Gastrocnemius medialis (tissue), 4 donors: ENCODE results near the gene AKAP11. TPM values are rescaled to one million over a fixed set of nuclear protein-coding genes. Genes with fewer than 3 reads are reported as not detected.

Source experiments
- ATAC-seq, 2 donors: fragments of 150-250 bp; one replicate each; pipeline ENCODE4 v1.9.1; 2016
- DNase-seq, 2 donors: peaks; one replicate each; pipeline ENCODE4 v3.0.0-alpha.2; 2019
- H3K27ac ChIP-seq, 4 donors: fragments of 200-600 bp; sonication (generic); 1 replicate in 1 of 4; 2 replicates in 3 of 4; pipeline ENCODE4 v1.5.1; 2016 to 2018; ENCODE audit warnings: mild to moderate bottlenecking in 2 of 4, moderate library complexity in 1 of 4
- H3K27me3 ChIP-seq, 3 donors: fragments of 200-600 bp; sonication (generic) in 2 of 3; 1 replicate in 1 of 3; 2 replicates in 2 of 3; pipeline versions ENCODE4 v1.5.1 to v1.6.0; 2016 to 2019; ENCODE audit warnings: mild to moderate bottlenecking in 1 of 3, moderate library complexity in 1 of 3
- H3K36me3 ChIP-seq, 2 donors: fragments of 200-600 bp; sonication (generic) in 1 of 2; one replicate each; pipeline ENCODE4 v1.5.1; 2017 to 2018
- H3K4me1 ChIP-seq, 2 donors: fragments of 200-600 bp; sonication (generic) in 1 of 2; one replicate each; pipeline ENCODE4 v1.5.1; 2016 to 2017; ENCODE audit warnings: mild to moderate bottlenecking in 2 of 2
- H3K4me3 ChIP-seq, 4 donors: fragments of 200-600 bp; sonication (generic) in 3 of 4; 1 replicate in 1 of 4; 2 replicates in 3 of 4; pipeline ENCODE4 v1.5.1; 2016 to 2019; ENCODE audit warnings: mild to moderate bottlenecking in 2 of 4
- H3K9me3 ChIP-seq, 3 donors: fragments of 200-600 bp; sonication (generic) in 2 of 3; 1 replicate in 1 of 3; 2 replicates in 2 of 3; pipeline ENCODE4 v1.5.1; 2016 to 2019
- CTCF ChIP-seq, 5 experiments: fragments of 450-650 bp in 3 of 5; fragments of 200-600 bp in 2 of 5; sonication (generic) in 2 of 5; IDR thresholded peaks in 4 of 5; conservative IDR thresholded peaks in 1 of 5; 1 replicate in 4 of 5; 2 replicates in 1 of 5; pipeline ENCODE4 v1.5.1; 2016 to 2019; ENCODE audit warnings: antibody characterized with exemption in 5 of 5, mild to moderate bottlenecking in 3 of 5, moderate library complexity in 3 of 5
- POLR2A ChIP-seq, 2 donors: fragments of 450-650 bp; IDR thresholded peaks; one replicate each; pipeline ENCODE4 v1.6.1; 2017; ENCODE audit warnings: antibody characterized with exemption in 2 of 2, mild to moderate bottlenecking in 2 of 2, moderate library complexity in 2 of 2
- in situ Hi-C, 4 donors: fragments of 200-750 bp; cut with MboI; loops; one replicate each; pipeline versions ENCODE4 v1.15.0 to v1.8.0; 2017; ENCODE audit warnings: low sequenced_read_pairs in 4 of 4
- intact Hi-C: fragments of 100-400 bp; cut with DNase I; formaldehyde crosslinking; loops from one replicate; pipeline ENCODE4 v1.15.1; 2023; ENCODE audit warnings: low total_unique reads
- total RNA-seq, 4 donors: library from RNA; depleted of rRNA; stranded (reverse); fragments of >200 nt; gene quantifications; one replicate each; pipeline versions ENCODE4 v1.1.0 to v1.2.3, GENCODE V29; 2016

Gene AKAP11
- total RNA-seq, 4 donors from 2014 or later = 7.7 to 12.8 (median 10.4) TPM

DNA sequence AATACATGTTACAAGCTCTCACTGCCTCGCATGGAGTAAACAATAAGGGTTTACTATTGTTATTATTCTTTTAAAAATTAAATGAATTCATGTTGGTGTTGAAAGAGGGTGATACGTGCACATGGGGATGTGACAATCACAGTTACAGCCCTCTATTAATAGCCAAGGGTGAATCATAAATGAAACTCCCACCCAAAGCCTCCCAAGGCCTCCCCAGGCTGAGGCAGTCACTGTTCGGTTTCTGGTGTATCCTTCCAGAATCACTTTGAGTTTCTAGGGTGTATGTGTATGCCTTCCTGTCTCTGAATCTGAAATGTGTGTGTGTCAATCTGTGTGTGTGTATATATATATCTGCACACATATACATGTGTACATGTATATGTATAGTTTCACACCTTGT is 73.4 kb downstream of the AKAP11 start:
- ATAC-seq = no peak
- no peak overlapping the region for H3K27ac ChIP-seq
- intact Hi-C loops (no loop called here), in situ Hi-C loops (no loop called here)
- no peaks in the 10 kb centered on the region for H3K36me3 ChIP-seq
- TF ChIP-seq POLR2A (IDR thresholded peaks at IDR 0.05) = no peak
- no peak for TF ChIP-seq CTCF (IDR thresholded peaks at IDR 0.05 in 4 of 5, conservative IDR thresholded peaks at IDR 0.05 in 1 of 5)
- H3K9me3 ChIP-seq = no peaks in the 10 kb centered on the region
- H3K4me3 ChIP-seq = no peak overlapping the region
- no peak for DNase-seq
- H3K4me1 ChIP-seq = no peaks in the 10 kb centered on the region
- H3K27me3 ChIP-seq = no peaks in the 10 kb centered on the region

DNA sequence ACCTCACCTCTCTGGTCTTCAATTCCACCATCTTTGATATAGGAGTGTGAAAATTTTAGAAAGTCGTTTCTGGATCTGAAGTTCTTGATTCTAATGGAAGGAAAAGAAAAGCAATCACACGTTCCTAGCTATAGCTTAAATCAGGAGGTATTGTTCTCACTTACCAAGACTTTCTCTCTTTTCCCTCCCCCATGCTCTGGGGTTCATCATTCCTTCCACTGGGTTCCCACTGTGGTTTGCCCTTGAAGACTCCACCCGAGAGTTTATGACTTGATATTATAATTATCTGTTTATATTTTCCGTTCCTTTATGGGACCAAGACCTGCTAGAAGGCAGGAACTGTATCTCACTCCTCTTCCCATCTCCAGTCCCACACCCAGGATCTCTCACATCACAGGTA is 76.6 kb downstream of the AKAP11 start:
- Histone ChIP-seq H3K27me3 (no peaks in the 10 kb centered on the region), H3K4me3 (no peak overlapping the region), H3K4me1 (no peaks in the 10 kb centered on the region), H3K9me3 (no peaks in the 10 kb centered on the region), H3K36me3 (no peaks in the 10 kb centered on the region), H3K27ac (no peak overlapping the region)
- ATAC-seq (no peak), DNase-seq (no peak)
- in situ Hi-C loops (no loop called here), intact Hi-C loops (no loop called here)
- no peak for TF ChIP-seq POLR2A (IDR thresholded peaks at IDR 0.05)

GRCh38 chr13:42350141-42350540 is 78.2 kb downstream of the AKAP11 start:
- Histone ChIP-seq H3K9me3 (no peaks in the 10 kb centered on the region), H3K27me3 (no peaks in the 10 kb centered on the region), H3K36me3 (no peaks in the 10 kb centered on the region), H3K27ac (no peak overlapping the region), H3K4me3 (no peak overlapping the region), H3K4me1 (no peaks in the 10 kb centered on the region)
- intact Hi-C loops (no loop called here), in situ Hi-C loops (no loop called here)
- DNase-seq (no peak), ATAC-seq (no peak)
- TF ChIP-seq POLR2A (IDR thresholded peaks at IDR 0.05) (no peak), CTCF (IDR thresholded peaks at IDR 0.05 in 4 of 5, conservative IDR thresholded peaks at IDR 0.05 in 1 of 5) (no peak)

- no peak for ATAC-seq
- intact Hi-C loops = no loop called here
Measured at GRCh38 chr13:42354241-42355091, 82.5 kb downstream of the AKAP11 start.

More at GRCh38 chr13:42354241-42355091, 82.5 kb downstream of the AKAP11 start:
- H3K4me1 ChIP-seq = no peaks in the 10 kb centered on the region
- H3K4me3 ChIP-seq = no peak overlapping the region
- no peaks in the 10 kb centered on the region for H3K9me3 ChIP-seq
- TF ChIP-seq CTCF (IDR thresholded peaks at IDR 0.05 in 4 of 5, conservative IDR thresholded peaks at IDR 0.05 in 1 of 5) (no peak), POLR2A (IDR thresholded peaks at IDR 0.05) (no peak)
- DNase-seq = no peak
- in situ Hi-C loops = no loop called here
- H3K27ac ChIP-seq = no peak overlapping the region
- H3K27me3 ChIP-seq = no peaks in the 10 kb centered on the region
- no peaks in the 10 kb centered on the region for H3K36me3 ChIP-seq
